MV-4-11 (cell line): ENCODE results near the gene GALNT2.

Experiments
- DNase-seq: peaks from one replicate; lab custom pipeline; 2025; lab: John Stamatoyannopoulos, UW

Gene GALNT2

DNA sequence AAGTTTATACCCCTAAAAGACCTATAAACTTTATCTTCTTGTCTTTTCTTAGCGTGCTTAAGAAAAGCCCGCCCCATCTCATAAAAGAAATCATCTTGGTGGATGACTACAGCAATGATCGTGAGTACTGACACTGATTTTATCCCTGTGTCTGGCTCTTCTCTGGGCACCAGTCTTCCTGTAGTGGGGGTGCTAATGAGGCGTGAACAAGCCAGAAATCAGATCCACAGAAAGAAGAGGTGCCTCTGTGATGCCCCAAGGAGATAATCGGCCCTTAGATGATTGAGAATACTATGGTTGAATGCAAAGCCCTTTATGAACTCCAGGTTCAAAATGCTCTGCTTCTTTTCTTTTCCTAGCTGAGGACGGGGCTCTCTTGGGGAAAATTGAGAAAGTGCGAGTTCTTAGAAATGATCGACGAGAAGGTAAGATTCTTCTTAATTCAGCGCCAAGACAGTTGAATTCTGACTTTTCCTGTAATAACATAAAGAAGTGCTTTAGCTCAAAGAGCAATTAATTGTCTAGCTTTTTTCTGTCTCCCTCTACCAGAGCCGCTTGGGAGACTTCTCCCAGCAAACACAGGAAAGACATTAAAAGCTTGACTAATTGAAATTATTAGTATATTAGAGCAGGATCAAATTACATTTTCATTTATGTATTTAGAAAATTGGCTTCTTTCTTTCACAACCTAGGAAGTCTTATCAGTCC, 169.4 kb downstream of the GALNT2 start:
- DNase-seq, result no peak

DNA sequence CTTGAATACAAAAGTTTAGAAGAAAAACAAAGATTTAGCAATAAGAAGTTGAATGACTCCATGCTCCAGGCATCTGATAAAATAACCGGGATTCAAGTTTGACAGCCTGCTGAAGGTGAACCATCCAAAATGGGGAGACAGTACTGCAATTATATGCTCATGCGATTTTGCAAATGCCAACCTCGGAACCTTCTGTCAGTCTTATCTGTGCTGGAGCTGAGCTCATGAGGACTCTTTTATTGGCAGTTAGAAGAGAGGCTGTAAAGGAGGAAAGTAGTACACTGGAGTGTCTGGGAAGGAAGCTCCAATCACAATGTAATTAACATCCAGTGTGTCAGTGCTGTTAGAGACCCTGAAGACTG, 170.0 kb downstream of the GALNT2 start:
- DNase-seq, result no peak

DNA sequence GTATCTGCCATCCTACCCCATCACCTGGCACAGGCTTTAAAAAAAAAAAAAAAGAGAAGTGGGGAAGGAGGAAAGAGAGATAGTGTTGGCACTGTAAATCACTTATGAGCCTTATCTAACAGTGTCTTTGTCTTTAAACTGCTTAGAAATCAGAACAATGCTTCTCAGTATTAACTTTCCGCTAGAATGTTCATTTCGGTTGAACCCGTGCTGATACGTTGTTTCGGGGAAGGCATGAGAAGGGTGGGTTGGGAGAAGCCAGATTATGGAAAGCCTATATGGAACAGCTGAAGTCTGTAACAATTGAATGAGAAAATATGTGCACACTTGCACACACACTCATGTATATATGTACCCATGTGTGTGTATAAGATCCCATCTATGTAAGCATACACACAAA, 170.8 kb downstream of the GALNT2 start:
- DNase-seq, result no peak

DNA sequence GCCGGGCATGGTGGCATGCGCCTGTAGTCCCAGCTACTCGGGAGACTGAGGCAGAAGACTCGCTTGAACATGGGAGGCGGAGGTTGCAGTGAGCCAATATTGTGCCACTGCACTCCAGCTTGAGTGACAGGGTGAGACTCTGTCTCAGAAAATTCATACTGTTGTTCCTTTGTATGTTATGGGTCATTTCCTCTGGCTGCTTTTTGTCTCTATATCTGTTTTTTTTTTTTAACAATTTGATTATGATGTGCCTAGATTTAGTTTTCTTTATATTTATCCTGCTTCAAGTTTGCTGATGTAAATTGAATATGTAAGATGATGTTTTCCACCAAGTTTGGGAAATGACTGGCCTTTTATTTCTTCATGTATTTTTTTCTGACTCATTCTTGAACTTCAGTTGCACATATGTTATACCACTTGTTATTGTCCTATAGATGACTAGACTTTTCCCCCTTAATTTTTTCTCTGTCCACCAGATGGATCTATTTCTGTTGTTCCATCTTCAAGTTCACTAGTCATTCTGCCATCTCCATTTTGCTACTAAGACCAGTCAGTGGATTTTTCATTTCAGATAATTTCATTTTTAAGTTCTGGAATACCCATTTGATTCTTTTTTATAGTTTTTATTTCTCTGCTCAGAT, 173.5 kb downstream of the GALNT2 start:
- no peak for DNase-seq

DNA sequence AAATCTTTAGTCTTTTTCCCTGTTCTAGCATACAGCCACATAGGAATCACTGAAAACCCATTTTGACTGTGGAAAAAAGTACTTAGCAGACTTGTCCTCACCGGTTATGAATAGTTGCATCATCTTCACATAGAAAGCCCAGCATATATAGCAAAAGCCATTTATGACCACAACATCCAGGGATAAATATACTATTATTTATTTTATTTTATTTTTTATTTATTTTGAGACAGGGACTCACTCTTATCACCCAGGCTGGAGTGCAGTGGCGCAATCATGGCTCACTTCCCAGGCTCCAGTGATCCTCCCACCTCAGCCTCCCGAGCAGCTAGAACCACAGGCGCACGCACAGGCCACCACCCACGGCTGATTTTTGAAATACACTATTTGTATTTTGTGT, 175.3 kb downstream of the GALNT2 start:
- DNase-seq, result no peak

DNA sequence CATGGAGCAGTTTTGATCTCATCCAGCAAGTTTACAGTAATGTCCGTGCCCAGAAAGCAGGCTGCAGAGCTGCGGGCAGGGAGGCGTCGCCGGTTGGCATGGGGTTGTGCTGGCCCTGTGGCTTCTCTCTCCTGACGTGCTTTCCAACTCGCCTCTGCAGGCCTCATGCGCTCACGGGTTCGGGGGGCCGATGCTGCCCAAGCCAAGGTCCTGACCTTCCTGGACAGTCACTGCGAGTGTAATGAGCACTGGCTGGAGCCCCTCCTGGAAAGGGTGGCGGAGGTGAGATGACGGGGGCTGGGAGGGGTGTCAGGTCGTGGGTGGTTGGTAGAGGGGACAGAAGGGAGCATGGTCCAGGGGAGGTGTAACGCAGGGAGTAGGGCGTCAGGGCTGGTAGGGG, 176.1 kb downstream of the GALNT2 start:
- DNase-seq, result no peak

DNA sequence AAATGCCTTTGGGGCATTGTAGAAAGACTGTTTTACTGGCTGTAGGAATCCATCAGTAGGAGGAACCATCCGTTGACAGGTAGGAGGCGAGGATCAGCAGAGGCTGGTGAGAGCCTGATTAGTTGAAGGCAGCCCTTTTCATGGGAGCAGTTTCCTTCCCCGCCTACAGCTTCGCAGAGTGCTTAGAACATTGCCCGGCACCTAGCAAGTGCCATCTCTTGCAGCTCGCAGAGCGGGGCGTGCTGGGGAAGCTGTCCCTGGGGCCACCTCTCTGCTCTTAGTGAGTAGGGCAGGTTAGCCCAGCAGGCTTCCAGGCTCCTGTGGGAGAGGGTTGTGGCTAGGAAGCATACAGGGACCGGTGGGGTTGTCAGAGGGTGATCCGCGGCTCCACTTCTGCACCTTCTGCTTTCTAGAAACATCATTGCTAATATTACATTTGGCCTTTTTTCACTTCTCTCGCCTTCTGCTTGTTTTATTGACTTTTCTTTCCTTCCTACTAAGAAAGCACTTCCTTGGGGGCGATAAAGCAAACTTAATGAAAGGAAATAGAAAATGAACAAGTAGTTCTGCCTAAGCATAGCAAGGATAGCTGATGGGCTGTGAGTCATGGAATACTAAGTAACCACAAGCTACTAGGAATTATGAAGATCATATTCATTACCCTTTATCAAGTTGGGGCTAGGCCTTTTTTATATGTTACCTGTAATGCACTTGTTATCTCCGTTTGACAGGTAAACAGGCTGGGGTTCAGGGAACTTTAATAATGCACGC, 176.7 kb downstream of the GALNT2 start:
- peak; percentile 30 for DNase-seq

DNA sequence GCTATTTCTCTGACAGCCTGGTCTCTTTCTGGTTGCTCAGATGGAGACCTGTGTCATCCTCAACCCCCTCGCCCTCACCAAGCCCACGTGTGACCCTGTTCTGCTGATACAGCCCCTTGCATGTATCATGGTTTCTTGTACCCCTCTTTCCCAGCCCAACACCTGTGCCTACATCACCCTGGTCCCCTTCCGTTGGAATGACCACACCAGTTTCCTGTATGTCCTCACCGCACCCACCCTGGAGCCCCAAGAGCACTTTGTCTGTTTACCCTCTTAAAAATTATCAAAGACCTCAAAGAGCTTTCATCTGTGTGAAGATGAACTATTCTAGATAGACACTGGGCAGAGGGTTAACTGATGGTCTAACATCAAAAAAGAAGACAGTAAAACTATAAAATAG, 179.5 kb downstream of the GALNT2 start:
- no peak for DNase-seq

DNA sequence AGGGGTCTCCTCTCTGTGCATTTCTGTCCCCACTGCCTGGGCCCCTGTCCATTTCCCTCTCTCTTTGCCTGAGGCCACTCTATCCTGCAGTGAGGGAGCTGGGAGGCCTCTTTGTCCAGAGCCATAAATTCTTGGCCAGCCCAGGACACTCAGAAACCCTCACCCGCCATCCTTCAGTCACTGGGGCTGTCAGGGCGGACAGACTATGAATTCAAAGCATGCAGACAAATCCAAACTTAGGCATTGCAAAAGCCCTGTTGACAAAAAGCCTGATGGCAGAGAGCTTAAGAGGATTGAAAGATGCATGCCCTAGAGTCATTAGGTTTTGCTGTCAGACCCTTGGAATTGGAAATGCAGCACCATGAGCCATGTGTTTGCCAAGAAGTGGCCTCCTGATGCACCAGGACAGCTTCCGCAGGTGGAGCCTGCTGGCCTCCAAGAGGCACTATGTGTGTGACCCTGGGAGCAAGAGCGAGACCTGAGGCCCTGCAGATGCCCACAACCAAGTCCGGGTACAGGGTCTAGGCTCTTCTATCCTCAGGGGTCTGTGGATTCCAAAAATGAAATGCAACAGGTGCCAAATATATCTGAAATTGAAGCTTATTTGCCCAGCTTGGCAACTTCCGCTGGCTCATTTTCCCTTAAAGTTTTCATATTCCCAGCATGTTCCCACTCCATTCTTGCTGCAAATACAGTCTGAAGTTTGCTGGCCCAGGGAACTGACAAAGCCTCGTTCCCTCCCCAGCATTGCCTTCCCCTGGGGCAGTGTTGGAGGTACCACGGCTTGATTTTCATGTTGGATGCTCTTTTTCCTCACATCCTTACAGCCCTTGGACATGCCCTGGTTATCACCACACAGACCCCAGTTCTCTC, 181.2 kb downstream of the GALNT2 start:
- no peak for DNase-seq

DNA sequence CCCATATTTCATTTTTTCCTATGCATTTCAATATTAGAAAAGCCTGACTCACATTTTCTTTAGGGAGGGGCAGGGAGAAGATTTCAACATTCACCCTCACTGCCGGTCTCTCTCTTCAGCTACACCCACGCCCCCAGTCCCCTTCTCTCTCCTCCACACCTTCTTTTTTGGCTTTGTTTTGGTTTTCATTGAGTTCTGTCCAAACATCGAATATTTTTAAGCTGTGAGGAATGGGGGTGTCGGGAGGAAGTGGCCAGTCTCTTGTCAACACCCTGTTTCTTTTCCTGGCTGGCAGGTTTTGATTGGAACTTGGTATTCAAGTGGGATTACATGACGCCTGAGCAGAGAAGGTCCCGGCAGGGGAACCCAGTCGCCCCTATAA, 181.8 kb downstream of the GALNT2 start:
- no peak for DNase-seq

DNA sequence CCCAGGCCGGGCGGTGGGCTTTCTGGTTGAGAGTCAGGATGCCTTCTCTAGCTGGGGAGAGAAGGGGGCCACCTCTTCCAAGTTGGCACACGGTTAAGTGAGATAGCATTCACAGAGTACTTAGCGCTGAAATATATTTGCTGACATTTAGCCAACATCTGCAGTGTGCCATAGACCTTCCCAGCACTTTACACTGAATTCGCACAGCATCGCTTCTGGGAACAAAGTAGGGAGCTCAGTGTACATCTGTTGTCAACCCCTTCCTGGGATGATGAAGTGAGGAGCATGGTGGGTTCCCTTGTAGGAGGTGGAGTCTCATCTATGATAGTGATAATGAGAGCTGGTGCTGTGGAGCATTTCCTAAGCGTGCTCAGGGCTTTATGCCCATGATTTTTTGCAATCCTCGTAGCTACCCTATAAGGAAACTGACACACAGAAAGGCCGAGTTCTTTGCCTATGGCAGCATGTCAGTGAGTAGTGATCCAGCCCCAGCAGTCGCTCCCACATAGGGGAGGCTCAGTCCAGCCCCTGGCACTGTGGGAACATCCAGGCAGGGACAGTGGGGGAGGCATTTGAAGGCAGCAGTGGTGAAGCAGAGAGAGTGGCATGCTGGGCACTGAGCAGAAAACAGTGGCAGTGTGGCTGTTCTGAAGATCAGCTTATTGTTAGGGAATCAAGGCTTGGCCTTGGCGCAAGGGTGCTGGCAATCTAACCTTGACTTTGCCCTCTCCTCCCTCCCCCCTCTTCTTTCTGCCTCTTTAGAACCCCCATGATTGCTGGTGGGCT, 182.8 kb downstream of the GALNT2 start:
- no peak for DNase-seq

DNA sequence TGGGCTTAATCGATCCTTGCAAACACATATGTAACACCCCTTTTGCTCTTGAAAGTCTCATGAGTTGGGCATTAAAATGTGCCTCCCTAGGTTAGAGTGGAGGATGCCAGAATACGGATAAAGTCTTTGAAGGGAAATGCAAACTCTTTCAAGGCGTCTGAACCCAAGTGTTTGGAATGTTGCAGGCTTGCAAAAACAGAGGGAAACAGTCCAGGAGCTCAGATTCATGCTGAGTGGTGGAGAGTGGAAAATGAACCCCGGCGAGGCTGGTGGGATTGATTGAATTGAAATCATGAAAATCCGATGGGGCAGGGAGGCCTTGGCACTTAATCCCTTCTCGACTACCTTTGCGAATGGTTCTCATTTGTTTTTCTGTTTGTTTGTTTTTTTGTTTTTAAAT, 183.6 kb downstream of the GALNT2 start:
- no peak for DNase-seq

DNA sequence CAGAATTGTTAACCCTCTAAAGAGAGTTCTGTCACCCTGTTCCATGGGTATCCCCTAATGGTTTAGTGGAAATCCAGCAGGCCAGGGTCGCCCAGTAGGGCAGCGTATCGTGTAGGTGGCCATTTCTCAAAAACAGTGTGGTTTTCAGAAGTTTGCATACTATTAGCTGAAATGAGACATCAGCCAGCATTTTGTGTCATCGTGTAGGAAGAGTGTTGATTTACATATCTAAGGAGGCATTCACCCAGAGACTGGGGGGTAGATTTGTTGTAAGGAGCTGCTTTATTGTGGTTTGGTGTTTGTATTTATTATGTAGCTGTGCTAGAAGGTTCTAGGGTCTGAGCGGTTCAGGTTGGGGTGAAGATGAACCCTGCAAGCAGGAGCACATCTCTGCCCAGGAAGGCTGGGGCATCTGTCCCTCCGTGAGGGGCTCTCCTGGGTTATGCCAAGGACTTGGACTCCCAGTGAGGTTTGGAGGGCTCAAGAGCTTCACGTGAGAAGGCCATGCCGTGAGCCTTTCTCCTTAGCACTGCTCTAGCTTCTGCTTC, 184.7 kb downstream of the GALNT2 start:
- DNase-seq, result no peak

DNA sequence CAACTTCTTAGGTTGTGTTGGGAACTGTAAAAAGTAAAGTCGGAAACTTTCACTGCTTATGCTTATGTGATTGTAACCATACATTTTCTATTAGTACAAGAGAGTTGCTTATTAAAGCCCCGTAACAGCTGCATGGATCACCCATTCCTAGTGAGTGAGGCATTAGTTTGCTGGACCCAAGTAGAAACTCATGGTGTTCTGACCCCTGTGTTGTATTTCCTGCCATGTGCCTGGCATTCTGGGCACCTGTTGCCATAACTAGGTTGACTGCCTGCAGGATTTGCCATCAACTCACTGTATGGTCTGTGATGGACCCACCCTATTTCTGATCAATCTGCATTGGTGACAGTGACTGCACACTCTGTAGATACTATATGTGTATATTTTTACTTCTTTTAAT, 186.1 kb downstream of the GALNT2 start:
- DNase-seq, result no peak

DNA sequence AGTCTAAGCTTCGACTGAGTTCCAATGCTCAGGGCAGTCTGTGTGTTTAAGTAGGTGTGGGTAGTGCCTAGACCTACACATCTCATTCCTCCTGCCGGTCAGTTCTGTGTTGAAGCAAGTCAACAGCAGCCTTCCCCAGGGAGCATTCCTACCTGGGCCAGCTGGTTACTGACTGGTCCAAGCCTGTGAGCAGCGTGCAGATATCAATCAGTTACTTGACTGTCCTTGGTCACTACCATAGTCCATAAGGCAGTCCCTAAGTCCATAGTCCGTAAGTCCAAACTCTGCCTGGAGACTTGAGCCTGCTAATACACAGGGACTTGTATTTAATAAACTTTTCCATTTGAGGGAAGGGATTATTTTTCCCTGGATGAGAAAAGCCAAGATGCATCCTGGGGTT, 187.2 kb downstream of the GALNT2 start:
- no peak for DNase-seq

DNA sequence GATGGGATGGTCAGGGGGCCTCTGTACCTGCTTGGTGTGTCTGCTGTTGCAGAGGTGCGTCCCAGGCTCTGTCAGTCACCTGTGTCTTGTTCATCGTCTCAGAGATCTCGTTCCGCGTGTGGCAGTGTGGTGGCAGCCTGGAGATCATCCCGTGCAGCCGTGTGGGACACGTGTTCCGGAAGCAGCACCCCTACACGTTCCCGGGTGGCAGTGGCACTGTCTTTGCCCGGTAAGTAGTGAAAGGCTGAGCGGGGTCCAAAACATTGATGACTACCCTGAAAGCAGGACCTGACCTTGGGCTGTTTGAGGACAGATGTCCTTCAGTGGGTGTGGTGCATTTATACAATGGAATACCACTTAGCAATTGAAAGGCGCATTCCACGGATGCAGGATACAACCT, 188.1 kb downstream of the GALNT2 start:
- DNase-seq, result no peak

DNA sequence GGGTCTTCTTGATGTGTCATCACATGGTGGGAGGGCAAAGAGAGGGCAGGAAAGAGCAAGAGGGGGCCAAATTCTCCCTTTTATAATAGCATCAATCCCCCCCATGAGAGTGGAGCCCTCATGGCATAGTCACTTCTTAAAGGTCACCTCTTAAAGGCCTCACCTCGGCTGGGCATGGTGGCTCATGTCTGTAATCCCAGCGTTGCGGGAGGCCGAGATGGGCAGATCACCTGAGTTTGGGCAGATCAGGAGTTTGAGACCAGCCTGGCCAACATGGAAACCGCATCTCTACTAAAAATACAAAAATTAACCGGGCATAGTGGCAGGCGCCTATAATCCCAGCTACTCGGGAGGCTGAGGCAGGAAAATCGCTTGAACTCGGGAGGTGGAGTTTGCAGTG, 189.0 kb downstream of the GALNT2 start:
- no peak for DNase-seq

DNA sequence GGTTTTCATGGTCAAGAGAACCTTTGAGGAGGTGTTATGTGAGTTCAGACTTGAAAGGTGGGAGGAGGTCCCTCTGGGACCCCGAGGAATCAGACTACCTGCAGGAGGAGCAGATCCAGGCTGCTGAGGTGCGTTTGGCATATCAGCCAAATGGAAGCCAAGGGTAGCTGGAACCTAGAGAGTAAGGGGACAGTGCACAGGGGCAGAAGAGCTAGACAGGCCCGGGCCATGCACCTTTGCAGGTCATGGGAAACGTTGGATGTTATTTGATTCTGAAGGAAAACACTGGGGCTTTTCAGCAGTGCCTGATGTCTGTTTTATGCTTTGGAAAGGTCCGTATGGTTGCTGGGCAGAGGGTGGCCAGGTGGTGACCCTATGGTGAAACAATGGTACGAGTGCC, 189.9 kb downstream of the GALNT2 start:
- no peak for DNase-seq

DNA sequence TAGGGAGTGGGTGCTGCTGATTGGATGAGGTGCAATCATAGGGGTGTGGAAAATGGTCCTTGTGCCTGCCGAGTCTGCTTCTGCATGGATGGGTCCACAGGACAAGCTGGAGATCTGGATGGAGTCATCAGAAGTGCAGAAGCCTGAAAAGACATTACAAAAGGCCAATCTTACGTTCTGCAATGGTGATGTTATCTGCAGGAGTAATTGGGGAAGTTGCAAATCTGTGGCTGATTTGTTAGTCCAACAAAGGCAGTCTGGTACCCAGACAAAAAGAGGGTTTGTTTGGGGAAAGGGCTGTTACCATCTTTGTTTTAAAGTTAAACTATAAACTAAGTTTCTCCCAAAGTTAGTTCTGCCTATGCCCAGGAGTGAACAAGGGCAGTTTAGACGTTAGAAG, 192.6 kb downstream of the GALNT2 start:
- no peak for DNase-seq

DNA sequence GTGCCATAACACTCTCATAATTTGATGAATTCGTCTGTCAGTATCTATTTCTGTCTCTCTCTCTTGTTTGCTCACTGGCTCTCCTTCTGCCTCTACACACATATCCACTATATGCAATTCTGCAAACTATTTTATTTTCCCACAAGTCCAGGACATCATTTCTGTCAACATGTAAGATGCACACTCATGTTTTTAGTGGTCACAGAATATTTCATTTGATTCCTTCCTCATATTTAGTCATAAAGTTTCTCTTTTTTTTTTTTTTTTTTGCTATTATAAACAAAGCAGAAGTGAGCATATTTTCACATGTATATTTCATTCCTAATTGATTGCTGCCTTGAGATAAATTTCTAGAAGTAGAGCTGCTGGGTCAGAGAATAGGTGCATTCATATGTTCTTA, 193.8 kb downstream of the GALNT2 start:
- peak; percentile 47 for DNase-seq

DNA sequence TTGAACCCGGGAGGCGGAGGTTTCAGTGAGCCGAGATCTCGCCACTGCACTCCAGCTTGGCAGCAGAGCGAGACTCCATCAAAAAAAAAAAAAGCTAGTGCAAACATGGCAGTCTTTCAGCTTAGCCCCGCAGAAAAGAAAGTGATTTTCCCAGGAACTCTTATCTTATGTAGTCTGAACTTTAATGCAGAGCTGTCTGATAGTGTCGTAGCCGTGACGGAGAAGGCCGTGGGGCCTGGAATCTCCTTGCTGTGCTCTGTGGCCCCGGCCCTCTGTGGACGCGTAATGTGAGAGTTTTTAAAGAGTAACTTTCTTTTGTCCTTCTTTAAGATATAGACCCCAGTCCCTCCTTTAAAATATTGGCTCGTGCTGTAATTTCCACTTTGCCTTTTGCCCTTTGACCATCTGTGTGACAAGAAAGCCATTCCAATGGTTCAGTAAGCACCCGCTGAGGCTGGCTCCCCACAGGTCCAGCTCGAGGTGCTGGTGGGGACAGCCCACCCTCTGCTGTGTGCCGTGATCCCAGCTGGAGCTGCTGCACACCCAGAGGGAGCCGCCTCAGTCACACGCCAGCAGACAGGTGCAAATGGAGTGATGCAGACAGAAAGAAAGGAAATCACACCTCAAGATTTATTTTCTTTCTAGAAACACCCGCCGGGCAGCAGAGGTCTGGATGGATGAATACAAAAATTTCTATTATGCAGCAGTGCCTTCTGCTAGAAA, 195.1 kb downstream of the GALNT2 start:
- DNase-seq, result no peak
